ENCODE results near the gene PRPF4. TPM values are rescaled to one million over a fixed set of nuclear protein-coding genes. Genes with fewer than 3 reads are reported as not detected.

PRPF4 gene
- total RNA-seq, 2 experiments from 2014 or later, result 23.4 to 25.5 TPM

DNA sequence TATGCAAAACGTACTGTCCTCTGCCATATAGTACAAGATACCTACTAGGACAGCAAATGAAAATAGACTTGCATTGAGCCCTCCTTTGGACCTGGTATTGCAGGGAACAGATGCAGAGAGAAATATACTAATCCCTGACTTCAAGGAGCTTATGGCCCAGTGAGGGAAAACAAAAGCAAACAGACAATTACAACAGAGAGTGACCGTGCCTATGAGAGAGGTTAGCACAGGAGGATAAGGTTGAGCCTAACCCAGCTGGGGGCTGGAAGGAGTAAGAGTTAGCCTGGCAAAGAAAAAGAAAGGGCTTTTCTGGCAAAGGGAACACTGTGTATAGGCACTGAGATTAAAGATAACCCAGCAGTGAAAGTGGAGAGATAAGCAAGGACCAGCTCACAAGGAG is 5.6 kb upstream of the PRPF4 start:
- Histone ChIP-seq H3K4me3 (ENCODE audit: low read length) (no peak overlapping the region), H3K36me3 (ENCODE audit: insufficient read depth, low read length) (peaks cover 74% of the 10 kb centered on the region), H3K27ac (ENCODE audit: low read depth in 1 of 2, low read length in 2 of 2) (no peak overlapping the region), H3K27me3 (ENCODE audit: control insufficient read depth in 1 of 2, insufficient read depth in 2 of 2, low read length in 2 of 2) (no peaks in the 10 kb centered on the region), H3K4me1 (ENCODE audit: insufficient read depth, low read length) (no peaks in the 10 kb centered on the region), H3K9me3 (ENCODE audit: control insufficient read depth in 1 of 2, insufficient read depth in 1 of 2, low read length in 2 of 2) (no peaks in the 10 kb centered on the region)
- H3K4me1 Mint-ChIP-seq (ENCODE audit: low read depth), result peaks cover 18% of the 10 kb centered on the region
- H3K9me3 Mint-ChIP-seq, result no peaks in the 10 kb centered on the region
- POLR2A ChIA-PET, result interaction anchor here (0.7 to 1.4 kb wide), 2 partner anchors 12 to 141 kb away, joined by 3 to 4 read pairs; partner anchors contain the start of genes C9orf43 and POLE3
- DNase-seq, result no peak
- TF ChIP-seq, protein P1, sequence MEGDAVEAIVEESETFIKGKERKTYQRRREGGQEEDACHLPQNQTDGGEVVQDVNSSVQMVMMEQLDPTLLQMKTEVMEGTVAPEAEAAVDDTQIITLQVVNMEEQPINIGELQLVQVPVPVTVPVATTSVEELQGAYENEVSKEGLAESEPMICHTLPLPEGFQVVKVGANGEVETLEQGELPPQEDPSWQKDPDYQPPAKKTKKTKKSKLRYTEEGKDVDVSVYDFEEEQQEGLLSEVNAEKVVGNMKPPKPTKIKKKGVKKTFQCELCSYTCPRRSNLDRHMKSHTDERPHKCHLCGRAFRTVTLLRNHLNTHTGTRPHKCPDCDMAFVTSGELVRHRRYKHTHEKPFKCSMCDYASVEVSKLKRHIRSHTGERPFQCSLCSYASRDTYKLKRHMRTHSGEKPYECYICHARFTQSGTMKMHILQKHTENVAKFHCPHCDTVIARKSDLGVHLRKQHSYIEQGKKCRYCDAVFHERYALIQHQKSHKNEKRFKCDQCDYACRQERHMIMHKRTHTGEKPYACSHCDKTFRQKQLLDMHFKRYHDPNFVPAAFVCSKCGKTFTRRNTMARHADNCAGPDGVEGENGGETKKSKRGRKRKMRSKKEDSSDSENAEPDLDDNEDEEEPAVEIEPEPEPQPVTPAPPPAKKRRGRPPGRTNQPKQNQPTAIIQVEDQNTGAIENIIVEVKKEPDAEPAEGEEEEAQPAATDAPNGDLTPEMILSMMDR (IDR thresholded peaks at IDR 0.05), result no peak
- CTCF ChIA-PET, result no interaction called here
- H3K36me3 Mint-ChIP-seq (ENCODE audit: low read depth), result peaks cover 68% of the 10 kb centered on the region
- H3K27ac Mint-ChIP-seq, result peak overlapping the region; percentile 52
- H3K27me3 Mint-ChIP-seq, result no peaks in the 10 kb centered on the region
- H3K4me3 Mint-ChIP-seq, result no peak overlapping the region
- intact Hi-C loops (cut with DNase I, micrococcal nuclease), result loop anchor here in 1 of 2 experiments (5.0 to 10.0 kb wide), 2 partner anchors 322 to 1125 kb away; no protein-coding TSS in a partner anchor
- no peak for ATAC-seq (ENCODE audit: poor library complexity)

GRCh38 chr9:113274474-113275156 is 843 bp upstream of the PRPF4 start:
- ATAC-seq (ENCODE audit: poor library complexity), result peak; percentile 23
- Mint-ChIP-seq H3K4me3 (no peak overlapping the region), H3K27me3 (no peaks in the 10 kb centered on the region), H3K27ac (no peak overlapping the region), H3K9me3 (no peaks in the 10 kb centered on the region), H3K36me3 (ENCODE audit: low read depth) (peaks cover 55% of the 10 kb centered on the region), H3K4me1 (ENCODE audit: low read depth) (peaks cover 24% of the 10 kb centered on the region)
- peak in 5 of 14 experiments; percentile 1 to 79 (median 77) for DNase-seq
- Histone ChIP-seq H3K4me3 (ENCODE audit: low read length) (peak overlapping the region; percentile 77), H3K27ac (ENCODE audit: low read depth in 1 of 2, low read length in 2 of 2) (peak overlapping the region; percentile 93 to 94), H3K27me3 (ENCODE audit: control insufficient read depth in 1 of 2, insufficient read depth in 2 of 2, low read length in 2 of 2) (no peaks in the 10 kb centered on the region), H3K36me3 (ENCODE audit: insufficient read depth, low read length) (peaks cover 61% of the 10 kb centered on the region), H3K4me1 (ENCODE audit: insufficient read depth, low read length) (peaks cover 6% of the 10 kb centered on the region), H3K9me3 (ENCODE audit: control insufficient read depth in 1 of 2, insufficient read depth in 1 of 2, low read length in 2 of 2) (no peaks in the 10 kb centered on the region)
- ChIA-PET POLR2A (interaction anchor here (0.7 to 2.6 kb wide), 14 partner anchors 9 to 307 kb away, joined by 3 to 29 read pairs (median 4); partner anchors contain the start of genes ALAD, C9orf43, FKBP15 and HDHD3), CTCF (interaction anchor here (0.7 to 2.4 kb wide), 15 partner anchors 52 to 383 kb away, joined by 3 to 21 read pairs (median 4); partner anchors contain the start of genes ALAD, C9orf43, POLE3 and SLC31A1)
- TF ChIP-seq, protein P1 (IDR thresholded peaks at IDR 0.05), result peak; percentile 86
- intact Hi-C loops (cut with DNase I, micrococcal nuclease), result loop anchor here (1.0 to 10.0 kb wide), 13 partner anchors 52 to 1642 kb away; partner anchors contain the start of genes ALAD (in 1 of the 2), DNAJC25 (in 1 of the 2), FKBP15 (in 1 of the 2) and HDHD3 (in 1 of the 2)

- POLR2A ChIA-PET, result no interaction called here
- peaks cover 61% of the 10 kb centered on the region for H3K36me3 Mint-ChIP-seq (ENCODE audit: low read depth)
Observed at GRCh38 chr9:113278840-113279239, 3.4 kb downstream of the PRPF4 start.

More at GRCh38 chr9:113278840-113279239, 3.4 kb downstream of the PRPF4 start:
- peaks cover 6% of the 10 kb centered on the region for H3K4me1 ChIP-seq (ENCODE audit: insufficient read depth, low read length)
- DNase-seq (no peak), ATAC-seq (ENCODE audit: poor library complexity) (no peak)
- H3K27me3 ChIP-seq (ENCODE audit: control insufficient read depth in 1 of 2, insufficient read depth in 2 of 2, low read length in 2 of 2), result no peaks in the 10 kb centered on the region
- TF ChIP-seq, protein P1 (IDR thresholded peaks at IDR 0.05), result no peak
- H3K36me3 ChIP-seq (ENCODE audit: insufficient read depth, low read length), result peaks cover 64% of the 10 kb centered on the region
- Mint-ChIP-seq H3K27ac (peak overlapping the region; percentile 22), H3K27me3 (no peaks in the 10 kb centered on the region), H3K9me3 (no peaks in the 10 kb centered on the region), H3K4me1 (ENCODE audit: low read depth) (peaks cover 22% of the 10 kb centered on the region), H3K4me3 (no peak overlapping the region)
- CTCF ChIA-PET, result no interaction called here
- intact Hi-C loops (cut with DNase I, micrococcal nuclease), result loop anchor here in 1 of 2 experiments (5.0 to 10.0 kb wide), 2 partner anchors 1116 to 1647 kb away; partner anchors contain the start of gene DNAJC25
- no peak overlapping the region for H3K27ac ChIP-seq (ENCODE audit: low read depth in 1 of 2, low read length in 2 of 2)
- no peaks in the 10 kb centered on the region for H3K9me3 ChIP-seq (ENCODE audit: control insufficient read depth in 1 of 2, insufficient read depth in 1 of 2, low read length in 2 of 2)
- no peak overlapping the region for H3K4me3 ChIP-seq (ENCODE audit: low read length)

Data from CD4-positive, alpha-beta T cell (primary cell).